Measurements from ENCODE around the gene OR8H1. TPM values are rescaled to one million over a fixed set of nuclear protein-coding genes. Genes with fewer than 3 reads are reported as not detected.

OR8H1 gene
- total RNA-seq (not detected), polyA plus RNA-seq (not detected)

DNA sequence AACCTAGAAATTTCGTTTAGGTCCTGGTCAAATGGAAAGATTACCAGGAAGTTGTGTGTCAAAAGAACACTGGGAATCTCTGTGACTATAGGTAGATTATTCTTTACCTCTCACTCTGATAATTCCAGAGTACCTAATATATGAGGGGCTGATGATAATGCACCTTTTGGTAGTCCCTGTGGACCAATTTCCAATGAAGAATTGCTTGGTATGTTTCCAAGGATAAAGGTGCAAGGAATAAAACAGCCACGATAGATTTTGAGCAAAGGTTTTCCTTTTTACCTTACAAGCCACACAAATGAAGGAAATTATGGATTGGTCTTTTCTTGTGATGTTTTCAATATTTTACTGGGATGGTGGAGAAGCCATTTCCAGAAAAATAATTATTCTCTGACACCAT lies at the start of gene OR8H1:
TSS of gene OR8H1 (minus strand) at position 101 of the 400 bp plus-strand sequence. CDS start 1,192 bp downstream, outside the sequence.
- Histone ChIP-seq H3K27me3 (ENCODE audit: control insufficient read depth, insufficient read depth, low read length) (no peaks in the 10 kb centered on the region), H3K4me1 (ENCODE audit: control insufficient read depth, insufficient read depth, low read length, poor library complexity, severe bottlenecking) (no peaks in the 10 kb centered on the region), H3K9me3 (ENCODE audit: control insufficient read depth in 2 of 2, low read length in 2 of 2) (peaks cover 0 to 2% of the 10 kb centered on the region in 2 experiments), H3K36me3 (ENCODE audit: control insufficient read depth, insufficient read depth, low read length) (no peaks in the 10 kb centered on the region), H3K27ac (ENCODE audit: insufficient read depth, low read length, poor library complexity, severe bottlenecking) (no peak within 1 kb of the TSS), H3K4me3 (ENCODE audit: low read depth, low read length) (no peak within 1 kb of the TSS)
- no peaks in the 10 kb centered on the region for H3K4me1 Mint-ChIP-seq
- no peak for DNase-seq
- no peak within 1 kb of the TSS for H3K27ac Mint-ChIP-seq
- no peak for ATAC-seq (ENCODE audit: low read depth in 2 of 2)
- no peak within 1 kb of the TSS for H3K4me3 Mint-ChIP-seq
- peaks cover 0 to 22% (median 4%) of the 10 kb centered on the region in 7 donors for H3K9me3 Mint-ChIP-seq
- no peaks in the 10 kb centered on the region for H3K36me3 Mint-ChIP-seq
- H3K27me3 Mint-ChIP-seq: no peaks in the 10 kb centered on the region

DNA sequence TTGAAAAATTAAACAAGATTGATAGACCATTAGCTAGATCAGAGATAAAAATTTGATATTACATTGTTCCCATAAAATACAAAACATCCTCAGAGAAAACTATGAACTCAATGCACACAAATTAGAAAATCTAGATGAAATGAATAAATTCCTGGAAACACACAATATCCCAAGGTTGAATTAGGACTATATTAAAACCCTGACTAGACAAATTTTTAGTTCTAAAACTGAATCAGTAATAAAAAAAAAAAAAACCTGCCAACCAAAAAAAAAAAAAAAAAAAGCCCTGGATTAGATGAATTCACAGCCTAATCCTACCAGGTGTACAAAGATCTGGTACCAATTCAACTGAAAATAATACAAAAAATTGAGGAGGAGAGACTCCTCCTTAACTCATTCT lies 48.2 kb upstream of the OR8H1 start:
- Histone ChIP-seq H3K27me3 (ENCODE audit: control insufficient read depth, insufficient read depth, low read length) (no peaks in the 10 kb centered on the region), H3K36me3 (ENCODE audit: control insufficient read depth, insufficient read depth, low read length) (no peaks in the 10 kb centered on the region), H3K27ac (ENCODE audit: insufficient read depth, low read length, poor library complexity, severe bottlenecking) (no peak overlapping the region), H3K4me3 (ENCODE audit: low read depth, low read length) (no peak overlapping the region), H3K9me3 (ENCODE audit: control insufficient read depth in 2 of 2, low read length in 2 of 2) (peaks cover 0 to 2% of the 10 kb centered on the region in 2 experiments), H3K4me1 (ENCODE audit: control insufficient read depth, insufficient read depth, low read length, poor library complexity, severe bottlenecking) (no peaks in the 10 kb centered on the region)
- Mint-ChIP-seq H3K36me3 (no peaks in the 10 kb centered on the region), H3K9me3 (peaks cover 0 to 31% (median 8%) of the 10 kb centered on the region in 7 donors), H3K4me3 (no peak overlapping the region), H3K27me3 (no peaks in the 10 kb centered on the region), H3K27ac (no peak overlapping the region), H3K4me1 (no peaks in the 10 kb centered on the region)
- ATAC-seq (ENCODE audit: low read depth in 2 of 2): no peak
- no peak for DNase-seq

- no peaks in the 10 kb centered on the region for H3K4me1 ChIP-seq (ENCODE audit: control insufficient read depth, insufficient read depth, low read length, poor library complexity, severe bottlenecking)
- Mint-ChIP-seq H3K27me3 (no peaks in the 10 kb centered on the region), H3K4me1 (no peaks in the 10 kb centered on the region), H3K27ac (no peak overlapping the region), H3K4me3 (no peak overlapping the region), H3K9me3 (peaks cover 0 to 14% (median 2%) of the 10 kb centered on the region in 7 donors), H3K36me3 (no peaks in the 10 kb centered on the region)
- no peaks in the 10 kb centered on the region for H3K27me3 ChIP-seq (ENCODE audit: control insufficient read depth, insufficient read depth, low read length)
- H3K9me3 ChIP-seq (ENCODE audit: control insufficient read depth in 2 of 2, low read length in 2 of 2): peaks cover 0 to 2% of the 10 kb centered on the region in 2 experiments
- H3K36me3 ChIP-seq (ENCODE audit: control insufficient read depth, insufficient read depth, low read length): no peaks in the 10 kb centered on the region
- H3K4me3 ChIP-seq (ENCODE audit: low read depth, low read length): no peak overlapping the region
- DNase-seq (no peak), ATAC-seq (ENCODE audit: low read depth in 2 of 2) (no peak)
- H3K27ac ChIP-seq (ENCODE audit: insufficient read depth, low read length, poor library complexity, severe bottlenecking): no peak overlapping the region
These were observed 41.1 kb upstream of the OR8H1 start for GRCh38 chr11:56333156-56333555.

- DNase-seq: no peak
- H3K9me3 Mint-ChIP-seq: peaks cover 0 to 10% (median 3%) of the 10 kb centered on the region in 7 donors
- no peak overlapping the region for H3K27ac Mint-ChIP-seq
- H3K36me3 Mint-ChIP-seq: no peaks in the 10 kb centered on the region
- H3K27me3 ChIP-seq (ENCODE audit: control insufficient read depth, insufficient read depth, low read length): no peaks in the 10 kb centered on the region
- H3K9me3 ChIP-seq (ENCODE audit: control insufficient read depth in 2 of 2, low read length in 2 of 2): no peaks in the 10 kb centered on the region
- no peaks in the 10 kb centered on the region for H3K36me3 ChIP-seq (ENCODE audit: control insufficient read depth, insufficient read depth, low read length)
- no peak overlapping the region for H3K4me3 ChIP-seq (ENCODE audit: low read depth, low read length)
- no peak overlapping the region for H3K27ac ChIP-seq (ENCODE audit: insufficient read depth, low read length, poor library complexity, severe bottlenecking)
- no peak for ATAC-seq (ENCODE audit: low read depth in 2 of 2)
- H3K4me1 ChIP-seq (ENCODE audit: control insufficient read depth, insufficient read depth, low read length, poor library complexity, severe bottlenecking): no peaks in the 10 kb centered on the region
- no peak overlapping the region for H3K4me3 Mint-ChIP-seq
- H3K27me3 Mint-ChIP-seq: no peaks in the 10 kb centered on the region
- no peaks in the 10 kb centered on the region for H3K4me1 Mint-ChIP-seq
These were observed 39.9 kb upstream of the OR8H1 start for GRCh38 chr11:56331861-56332491.

DNA sequence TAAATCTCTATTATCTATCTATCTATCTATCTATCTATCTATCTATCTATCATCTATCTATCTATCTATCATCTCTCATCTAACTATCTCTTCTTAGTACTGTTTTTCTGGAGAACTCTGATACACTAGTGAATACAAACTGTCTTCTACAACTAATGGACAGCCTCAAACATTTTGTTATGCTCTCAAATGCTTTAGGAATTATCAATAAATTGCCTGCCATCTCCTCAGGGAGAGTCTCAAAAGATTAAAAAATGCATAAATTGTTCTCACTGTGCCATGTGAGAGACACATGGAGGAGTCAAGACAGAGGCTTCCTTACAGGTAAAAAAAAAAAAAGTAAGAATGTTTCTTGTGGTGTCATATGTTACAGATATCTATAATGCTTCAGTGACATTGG lies 22.8 kb upstream of the OR8H1 start, which contains the start of gene OR8K3:
TSS of gene OR8K3 (plus strand) at position 301 of the 400 bp plus-strand sequence. CDS start 3,163 bp downstream, outside the sequence.
- no peaks in the 10 kb centered on the region for H3K36me3 Mint-ChIP-seq
- ATAC-seq (ENCODE audit: low read depth in 2 of 2): no peak
- H3K27me3 ChIP-seq (ENCODE audit: control insufficient read depth, insufficient read depth, low read length): no peaks in the 10 kb centered on the region
- H3K4me1 Mint-ChIP-seq: no peaks in the 10 kb centered on the region
- peaks cover 1 to 17% (median 9%) of the 10 kb centered on the region in 7 donors for H3K9me3 Mint-ChIP-seq
- no peak within 1 kb of the TSS for H3K4me3 ChIP-seq (ENCODE audit: low read depth, low read length)
- no peaks in the 10 kb centered on the region for H3K36me3 ChIP-seq (ENCODE audit: control insufficient read depth, insufficient read depth, low read length)
- no peaks in the 10 kb centered on the region for H3K4me1 ChIP-seq (ENCODE audit: control insufficient read depth, insufficient read depth, low read length, poor library complexity, severe bottlenecking)
- H3K9me3 ChIP-seq (ENCODE audit: control insufficient read depth in 2 of 2, low read length in 2 of 2): peaks cover 0 to 2% of the 10 kb centered on the region in 2 experiments
- no peak within 1 kb of the TSS for H3K27ac ChIP-seq (ENCODE audit: insufficient read depth, low read length, poor library complexity, severe bottlenecking)
- H3K27ac Mint-ChIP-seq: no peak within 1 kb of the TSS
- no peaks in the 10 kb centered on the region for H3K27me3 Mint-ChIP-seq
- H3K4me3 Mint-ChIP-seq: no peak within 1 kb of the TSS
- DNase-seq: no peak

DNA sequence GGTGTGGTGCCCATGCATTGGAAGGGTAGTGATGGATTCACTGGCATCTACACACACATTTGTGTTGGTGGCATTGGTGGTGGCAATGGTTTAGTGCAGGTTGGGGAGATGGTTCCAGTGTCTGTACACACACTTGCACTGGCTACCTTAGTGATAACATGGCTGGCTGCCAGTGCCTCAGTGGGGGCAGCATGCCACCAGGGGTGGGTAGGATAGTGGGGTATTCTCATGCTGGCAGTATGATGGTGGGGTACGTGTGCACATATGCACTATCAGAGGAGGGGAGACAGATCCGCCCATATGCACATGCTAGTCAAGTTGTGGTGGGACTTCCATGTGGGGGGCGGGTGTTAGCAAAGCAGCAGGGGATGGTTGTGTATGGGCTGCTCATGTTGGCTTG lies 15.8 kb upstream of the OR8H1 start:
- no peaks in the 10 kb centered on the region for H3K27me3 ChIP-seq (ENCODE audit: control insufficient read depth, insufficient read depth, low read length)
- no peak overlapping the region for H3K4me3 ChIP-seq (ENCODE audit: low read depth, low read length)
- Mint-ChIP-seq H3K4me1 (no peaks in the 10 kb centered on the region), H3K36me3 (no peaks in the 10 kb centered on the region), H3K9me3 (peaks cover 6 to 39% (median 21%) of the 10 kb centered on the region in 7 donors), H3K4me3 (no peak overlapping the region), H3K27me3 (no peaks in the 10 kb centered on the region), H3K27ac (no peak overlapping the region)
- H3K9me3 ChIP-seq (ENCODE audit: control insufficient read depth in 2 of 2, low read length in 2 of 2): peaks cover 4 to 5% of the 10 kb centered on the region in 2 experiments
- no peak for DNase-seq
- H3K36me3 ChIP-seq (ENCODE audit: control insufficient read depth, insufficient read depth, low read length): no peaks in the 10 kb centered on the region
- no peak overlapping the region for H3K27ac ChIP-seq (ENCODE audit: insufficient read depth, low read length, poor library complexity, severe bottlenecking)
- no peak for ATAC-seq (ENCODE audit: low read depth in 2 of 2)
- H3K4me1 ChIP-seq (ENCODE audit: control insufficient read depth, insufficient read depth, low read length, poor library complexity, severe bottlenecking): no peaks in the 10 kb centered on the region

- Mint-ChIP-seq H3K27ac (no peak overlapping the region), H3K27me3 (no peaks in the 10 kb centered on the region), H3K9me3 (peaks cover 0 to 13% (median 3%) of the 10 kb centered on the region in 7 donors), H3K36me3 (no peaks in the 10 kb centered on the region), H3K4me1 (no peaks in the 10 kb centered on the region), H3K4me3 (no peak overlapping the region)
- H3K27ac ChIP-seq (ENCODE audit: insufficient read depth, low read length, poor library complexity, severe bottlenecking): no peak overlapping the region
- H3K27me3 ChIP-seq (ENCODE audit: control insufficient read depth, insufficient read depth, low read length): no peaks in the 10 kb centered on the region
- no peaks in the 10 kb centered on the region for H3K4me1 ChIP-seq (ENCODE audit: control insufficient read depth, insufficient read depth, low read length, poor library complexity, severe bottlenecking)
- ATAC-seq (ENCODE audit: low read depth in 2 of 2) (no peak), DNase-seq (no peak)
- H3K9me3 ChIP-seq (ENCODE audit: control insufficient read depth in 2 of 2, low read length in 2 of 2): peaks cover 0 to 2% of the 10 kb centered on the region in 2 experiments
- H3K36me3 ChIP-seq (ENCODE audit: control insufficient read depth, insufficient read depth, low read length): no peaks in the 10 kb centered on the region
- H3K4me3 ChIP-seq (ENCODE audit: low read depth, low read length): no peak overlapping the region
These were observed 4.8 kb upstream of the OR8H1 start for GRCh38 chr11:56296898-56297297.

- no peak within 1 kb of the TSS for H3K4me3 Mint-ChIP-seq
- no peaks in the 10 kb centered on the region for H3K36me3 Mint-ChIP-seq
- no peaks in the 10 kb centered on the region for H3K27me3 Mint-ChIP-seq
- H3K4me1 Mint-ChIP-seq: no peaks in the 10 kb centered on the region
- Histone ChIP-seq H3K9me3 (ENCODE audit: control insufficient read depth in 2 of 2, low read length in 2 of 2) (peaks cover 0 to 5% of the 10 kb centered on the region in 2 experiments), H3K4me1 (ENCODE audit: control insufficient read depth, insufficient read depth, low read length, poor library complexity, severe bottlenecking) (no peaks in the 10 kb centered on the region), H3K4me3 (ENCODE audit: low read depth, low read length) (no peak within 1 kb of the TSS), H3K36me3 (ENCODE audit: control insufficient read depth, insufficient read depth, low read length) (no peaks in the 10 kb centered on the region), H3K27ac (ENCODE audit: insufficient read depth, low read length, poor library complexity, severe bottlenecking) (no peak within 1 kb of the TSS), H3K27me3 (ENCODE audit: control insufficient read depth, insufficient read depth, low read length) (no peaks in the 10 kb centered on the region)
- DNase-seq (no peak), ATAC-seq (ENCODE audit: low read depth in 2 of 2) (no peak)
- H3K9me3 Mint-ChIP-seq: peaks cover 3 to 23% (median 8%) of the 10 kb centered on the region in 7 donors
- H3K27ac Mint-ChIP-seq: no peak within 1 kb of the TSS
These were observed 18.2 kb downstream of the OR8H1 start, which contains the start of gene OR5T1 for GRCh38 chr11:56273854-56274253. Gene OR5T1 (plus strand): TSS chr11:56274154. CDS start chr11:56275639, 1,485 bp downstream.

Data from CD4-positive, CD25-positive, alpha-beta regulatory T cell (primary cell).